Brain microvascular endothelial cell (primary cell): ENCODE data around the gene COL5A1.

Experiments used
- DNase-seq: peaks from one replicate; pipeline ENCODE4 v3.0.0-alpha.2; 2020
- H3K27ac ChIP-seq: fragments of 250-450 bp; sonication (Bioruptor Pico); 2 replicates; pipeline ENCODE4 v1.5.1; 2020; ENCODE audit warnings: mild to moderate bottlenecking, moderate library complexity
- H3K27me3 ChIP-seq: fragments of 250-450 bp; sonication (Bioruptor Pico); replicated peaks from 2 replicates; pipeline ENCODE4 v1.5.1; 2020; ENCODE audit warnings: mild to moderate bottlenecking
- H3K36me3 ChIP-seq: fragments of 250-450 bp; sonication (Bioruptor Pico); replicated peaks from 2 replicates; pipeline ENCODE4 v1.5.1; 2020; ENCODE audit warnings: mild to moderate bottlenecking
- H3K4me3 ChIP-seq: 2 replicates; pipeline ENCODE4 v1.5.1; 2011; ENCODE audit warnings: low read depth, mild to moderate bottlenecking, control low read depth, low read length, moderate library complexity
- in situ Hi-C: cut with HindIII; loops from 2 replicates; pipeline ENCODE4 v1.10.0; 2017; ENCODE audit warnings: low sequenced_read_pairs, low pct_ligation_motif_present
- TF ChIP-seq, protein P1 (sequence below): IDR thresholded peaks from 2 replicates; pipeline ENCODE4 v1.5.1; 2011; ENCODE audit warnings: low read depth, mild to moderate bottlenecking, moderate library complexity, low read length, control low read depth, inconsistent platforms; ENCODE audit errors: missing control alignments

The COL5A1 gene

DNA sequence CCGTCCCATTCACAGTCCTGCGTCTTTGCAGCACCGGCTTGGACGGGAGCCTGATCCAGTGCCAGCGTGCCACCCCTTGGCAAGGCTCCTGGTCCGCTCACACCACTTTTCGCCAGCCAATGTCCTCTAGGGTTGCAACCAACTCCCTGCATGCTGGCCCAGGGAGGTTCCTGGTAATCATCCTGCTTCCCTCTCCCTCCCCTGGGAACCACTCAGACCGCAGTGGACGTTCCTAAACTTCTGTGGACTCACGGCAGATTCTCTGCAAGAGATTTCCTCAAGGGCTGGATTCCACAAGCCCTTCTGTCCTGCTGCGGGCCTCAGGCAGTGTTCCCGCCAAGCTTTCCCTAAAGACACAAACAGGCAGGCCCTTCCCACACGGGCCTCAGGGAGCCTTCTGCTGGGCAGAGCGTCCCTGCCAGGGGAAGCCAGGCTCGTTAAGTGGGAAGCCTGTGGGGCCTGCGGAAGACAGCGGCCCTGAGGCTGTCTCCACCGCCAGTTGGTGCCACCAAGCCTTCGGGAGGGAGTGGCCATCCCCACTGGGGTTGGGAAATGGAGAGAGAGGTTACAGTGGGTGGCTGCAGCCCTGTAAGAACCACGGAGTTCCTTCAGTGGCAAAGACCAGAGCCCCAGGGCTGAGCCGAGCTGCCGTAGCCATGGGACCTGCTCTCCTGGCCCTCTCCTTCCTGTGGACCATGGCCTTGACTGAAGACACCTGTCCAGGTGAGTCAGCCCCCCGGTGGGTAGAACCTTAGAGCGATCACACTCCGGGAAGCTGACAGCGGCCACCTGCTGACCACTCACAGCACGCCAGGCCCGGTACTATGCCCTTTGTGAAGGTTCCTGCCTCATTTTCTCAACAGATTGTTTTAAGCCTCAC is 222.6 kb downstream of the COL5A1 start:
- no peak for DNase-seq
- Histone ChIP-seq H3K27me3 (no peaks in the 10 kb centered on the region), H3K27ac (no peak overlapping the region), H3K4me3 (no peak overlapping the region), H3K36me3 (no peaks in the 10 kb centered on the region)
- TF ChIP-seq, protein P1, sequence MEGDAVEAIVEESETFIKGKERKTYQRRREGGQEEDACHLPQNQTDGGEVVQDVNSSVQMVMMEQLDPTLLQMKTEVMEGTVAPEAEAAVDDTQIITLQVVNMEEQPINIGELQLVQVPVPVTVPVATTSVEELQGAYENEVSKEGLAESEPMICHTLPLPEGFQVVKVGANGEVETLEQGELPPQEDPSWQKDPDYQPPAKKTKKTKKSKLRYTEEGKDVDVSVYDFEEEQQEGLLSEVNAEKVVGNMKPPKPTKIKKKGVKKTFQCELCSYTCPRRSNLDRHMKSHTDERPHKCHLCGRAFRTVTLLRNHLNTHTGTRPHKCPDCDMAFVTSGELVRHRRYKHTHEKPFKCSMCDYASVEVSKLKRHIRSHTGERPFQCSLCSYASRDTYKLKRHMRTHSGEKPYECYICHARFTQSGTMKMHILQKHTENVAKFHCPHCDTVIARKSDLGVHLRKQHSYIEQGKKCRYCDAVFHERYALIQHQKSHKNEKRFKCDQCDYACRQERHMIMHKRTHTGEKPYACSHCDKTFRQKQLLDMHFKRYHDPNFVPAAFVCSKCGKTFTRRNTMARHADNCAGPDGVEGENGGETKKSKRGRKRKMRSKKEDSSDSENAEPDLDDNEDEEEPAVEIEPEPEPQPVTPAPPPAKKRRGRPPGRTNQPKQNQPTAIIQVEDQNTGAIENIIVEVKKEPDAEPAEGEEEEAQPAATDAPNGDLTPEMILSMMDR, result no peak
- in situ Hi-C loops, result no loop called here

DNA sequence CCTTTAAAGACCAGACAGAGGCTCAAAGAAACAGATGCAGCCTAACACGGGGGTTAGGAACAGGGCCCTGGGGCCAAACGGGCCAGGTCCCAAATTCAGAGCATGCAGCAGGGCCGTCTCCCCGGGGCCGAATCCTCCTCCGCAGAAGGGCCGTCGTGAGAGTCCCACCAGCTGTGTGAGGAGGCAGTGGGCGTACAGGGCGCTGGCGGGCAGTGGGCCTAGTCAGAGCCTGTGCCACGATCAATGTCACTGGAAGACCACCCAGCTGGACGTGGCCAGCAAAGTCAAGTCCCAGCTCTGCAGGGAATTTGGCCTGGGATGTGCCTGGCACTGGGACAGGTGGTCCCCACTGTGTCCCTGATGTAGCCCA is 223.2 kb downstream of the COL5A1 start:
- Histone ChIP-seq H3K27me3 (no peaks in the 10 kb centered on the region), H3K36me3 (no peaks in the 10 kb centered on the region), H3K27ac (no peak overlapping the region), H3K4me3 (no peak overlapping the region)
- in situ Hi-C loops, result no loop called here
- no peak for DNase-seq
- TF ChIP-seq, protein P1, result no peak

DNA sequence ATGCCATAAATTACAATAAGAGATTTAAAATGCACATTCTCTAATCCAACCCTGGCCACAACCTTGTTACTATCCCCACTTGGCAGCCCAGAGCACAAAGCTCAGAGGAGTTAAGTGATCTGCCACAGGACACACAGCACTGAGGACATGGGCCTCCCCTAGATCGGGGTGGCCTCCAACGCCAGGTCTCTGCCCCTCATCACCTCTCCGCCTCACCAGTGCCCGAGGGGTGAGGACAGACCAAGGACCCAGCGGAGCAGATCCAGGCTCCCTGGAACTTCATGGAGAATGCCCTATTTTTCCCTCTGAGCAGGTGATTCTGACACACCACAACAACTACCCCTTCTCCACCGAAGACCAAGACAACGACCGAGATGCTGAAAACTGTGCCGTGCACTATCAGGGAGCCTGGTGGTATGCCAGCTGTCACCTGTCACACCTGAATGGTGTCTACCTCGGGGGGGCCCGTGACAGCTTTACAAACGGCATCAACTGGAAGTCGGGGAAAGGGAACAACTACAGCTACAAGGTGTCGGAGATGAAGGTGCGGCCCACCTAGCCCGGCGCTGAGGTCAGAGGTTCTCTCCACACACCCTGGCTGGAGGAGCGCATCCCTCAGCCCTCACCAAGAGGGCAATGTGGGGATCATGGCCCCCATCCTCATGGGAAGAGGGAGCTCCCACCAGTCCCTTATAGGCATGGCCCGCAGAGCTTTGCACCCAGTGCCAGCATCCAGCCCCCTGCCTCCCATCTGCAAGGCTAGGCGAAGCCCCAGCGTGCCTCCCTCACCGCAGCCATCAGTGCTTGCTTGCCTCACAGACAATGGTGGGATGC is 226.5 kb downstream of the COL5A1 start:
- DNase-seq, result no peak
- in situ Hi-C loops, result no loop called here
- no peak overlapping the region for H3K27ac ChIP-seq
- H3K36me3 ChIP-seq, result no peaks in the 10 kb centered on the region
- H3K4me3 ChIP-seq, result no peak overlapping the region
- TF ChIP-seq, protein P1, result no peak
- H3K27me3 ChIP-seq, result no peaks in the 10 kb centered on the region

DNA sequence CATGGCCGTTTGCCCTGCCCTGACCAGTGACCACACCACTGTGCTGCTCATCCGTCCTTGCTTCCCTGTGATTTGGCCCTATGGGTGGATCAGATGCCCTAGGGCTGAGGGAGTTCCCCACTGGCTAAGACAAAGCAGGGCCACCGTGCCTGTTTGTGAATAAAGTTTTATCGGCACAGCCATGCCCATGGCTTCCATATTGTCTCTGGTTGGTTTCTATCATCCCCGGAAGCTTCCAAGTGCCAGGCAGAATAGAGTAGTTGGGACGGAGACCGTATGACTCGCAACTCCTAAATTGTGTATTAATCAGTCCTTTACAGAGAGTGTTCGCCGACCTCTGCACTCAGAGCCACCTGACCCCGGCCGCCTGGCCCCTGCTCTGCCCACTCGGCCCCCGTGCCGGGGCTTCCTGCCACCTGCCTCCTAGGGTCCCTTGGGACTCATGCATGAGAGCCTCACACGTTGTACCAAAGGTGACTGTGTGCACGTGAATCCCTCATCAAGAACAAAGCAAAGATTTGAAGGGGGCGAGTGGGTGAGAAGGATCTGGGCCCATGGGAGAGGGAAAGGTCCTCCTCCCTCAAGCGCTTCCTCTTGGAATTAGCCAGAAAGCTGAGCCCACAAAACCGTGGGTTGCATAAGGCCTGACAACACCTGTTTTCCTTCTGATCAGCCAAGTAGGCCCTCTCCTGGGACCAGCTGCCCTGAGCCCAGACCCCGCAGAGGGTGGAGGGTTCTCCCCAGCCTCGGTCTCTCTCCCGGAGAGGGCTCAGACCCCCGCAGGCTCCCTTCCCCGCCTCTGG is 227.3 kb downstream of the COL5A1 start:
- Histone ChIP-seq H3K27ac (no peak overlapping the region), H3K36me3 (no peaks in the 10 kb centered on the region), H3K27me3 (no peaks in the 10 kb centered on the region), H3K4me3 (no peak overlapping the region)
- DNase-seq, result no peak
- TF ChIP-seq, protein P1, result no peak
- in situ Hi-C loops, result no loop called here

DNA sequence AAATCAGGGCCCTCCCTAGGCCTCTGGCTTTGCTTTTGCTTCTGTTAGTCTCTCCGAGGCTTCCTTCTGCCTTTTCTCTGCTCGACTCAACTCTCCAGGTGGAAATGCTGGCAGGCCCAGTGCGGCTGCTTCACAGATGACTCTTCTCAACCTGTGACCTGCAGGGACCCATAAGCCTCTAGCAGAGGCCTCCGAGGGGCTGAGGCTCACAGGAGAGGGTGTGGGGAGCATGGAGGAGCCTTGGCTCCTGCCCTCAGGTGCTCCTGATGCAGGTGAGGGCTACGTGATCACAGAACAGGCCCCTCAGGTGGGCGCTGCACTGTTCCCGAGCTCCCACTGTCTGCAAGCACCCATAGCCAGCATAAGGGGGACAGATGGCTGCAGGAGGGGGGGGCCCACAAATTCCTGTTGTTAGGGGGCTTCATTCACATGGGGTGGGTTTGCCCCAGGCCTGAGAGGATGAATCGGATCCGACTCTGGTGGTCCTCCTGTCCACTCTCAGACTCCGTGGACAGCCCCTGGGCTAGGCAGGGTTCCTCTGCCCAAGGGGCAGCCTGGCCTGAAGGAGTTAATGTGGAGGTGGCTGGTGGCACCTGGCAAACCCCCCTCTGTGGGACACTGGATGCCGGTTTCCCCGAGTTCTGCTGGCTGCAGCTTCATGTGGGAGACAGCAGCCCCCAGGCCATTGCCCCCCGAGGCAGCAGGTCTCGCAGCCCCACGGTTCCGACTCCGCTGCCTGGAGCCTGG is 228.1 kb downstream of the COL5A1 start:
- DNase-seq, result no peak
- H3K27me3 ChIP-seq, result no peaks in the 10 kb centered on the region
- TF ChIP-seq, protein P1, result no peak
- no peaks in the 10 kb centered on the region for H3K36me3 ChIP-seq
- in situ Hi-C loops, result no loop called here
- H3K4me3 ChIP-seq, result no peak overlapping the region
- H3K27ac ChIP-seq, result no peak overlapping the region
